Left renal pelvis (tissue), 4 donors: ENCODE data around the gene HSD17B7. TPM values are rescaled to one million over a fixed set of nuclear protein-coding genes. Genes with fewer than 3 reads are reported as not detected.

Source experiments
- DNase-seq, 4 donors: peaks; one replicate each; pipeline ENCODE4 v3.0.0-alpha.2; 2013; ENCODE audit warnings: low read depth in 4 of 4, low spot score in 3 of 4
- polyA plus RNA-seq, 4 donors: library from polyadenylated mRNA; unstranded; fragments of 120-200 nt; gene quantifications; one replicate each; pipeline ENCODE4 v1.2.1, GENCODE V29; 2013; ENCODE audit not compliant: insufficient read length in 4 of 4

HSD17B7 gene
- polyA plus RNA-seq, 4 donors, result 8.5 to 27.1 (median 17.5) TPM

GRCh38 chr1:162854245-162854882 is 63.9 kb downstream of the HSD17B7 start:
- DNase-seq, result peak; percentile 14 to 40 (median 24)

DNA sequence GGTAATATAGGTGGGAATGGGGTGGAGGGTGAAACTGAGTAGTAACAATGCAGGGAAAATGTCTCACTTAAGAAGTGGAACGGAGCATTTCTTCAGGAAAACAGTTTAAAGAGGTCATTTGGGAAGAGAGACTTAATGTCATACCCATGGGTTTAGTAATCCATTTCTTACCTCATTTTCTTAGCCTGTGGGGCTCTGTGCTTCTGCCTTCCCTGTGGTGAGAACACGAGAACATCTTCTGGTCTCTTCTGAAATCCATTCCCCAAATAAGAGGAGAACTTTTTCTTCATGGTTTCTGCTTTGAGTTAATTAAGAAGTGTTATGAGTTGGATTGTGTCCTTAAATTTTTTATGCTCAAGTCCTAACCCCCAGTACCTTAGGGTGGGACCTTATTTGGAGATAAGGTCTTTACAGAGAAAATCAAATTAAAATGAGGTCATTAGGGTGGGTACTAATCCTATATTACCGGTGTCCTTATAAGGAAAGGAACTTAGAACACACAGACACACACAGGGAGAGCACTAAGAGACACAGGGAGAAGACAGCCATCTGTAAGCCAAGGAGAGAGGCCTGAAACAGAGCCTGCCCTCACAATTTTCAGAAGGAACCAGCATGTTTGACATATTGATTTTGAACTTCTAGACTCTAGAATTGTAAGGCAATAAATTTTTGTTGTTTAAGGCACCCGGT is 65.1 kb downstream of the HSD17B7 start:
- DNase-seq, result no peak

- DNase-seq, result no peak
These were observed 65.8 kb downstream of the HSD17B7 start for GRCh38 chr1:162856260-162856659.

DNA sequence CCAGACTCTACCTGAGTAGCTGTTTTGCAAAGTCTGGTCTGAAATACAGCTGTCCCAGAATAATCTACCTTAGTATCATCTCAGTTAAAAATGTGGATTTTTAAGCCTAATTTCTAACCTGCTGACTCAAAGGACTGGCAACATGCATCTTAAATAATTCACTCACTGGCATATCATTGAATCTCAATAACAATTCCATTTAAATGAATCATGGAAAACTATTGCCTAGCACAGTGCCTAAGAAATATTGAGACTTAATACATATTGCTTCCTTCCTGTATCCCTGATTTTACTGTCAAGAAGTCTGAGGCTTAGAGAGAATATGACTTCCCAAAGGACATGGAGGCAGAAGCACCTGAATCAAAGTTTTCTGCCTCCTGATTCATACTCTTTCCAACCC is 67.3 kb downstream of the HSD17B7 start:
- DNase-seq, result no peak

DNA sequence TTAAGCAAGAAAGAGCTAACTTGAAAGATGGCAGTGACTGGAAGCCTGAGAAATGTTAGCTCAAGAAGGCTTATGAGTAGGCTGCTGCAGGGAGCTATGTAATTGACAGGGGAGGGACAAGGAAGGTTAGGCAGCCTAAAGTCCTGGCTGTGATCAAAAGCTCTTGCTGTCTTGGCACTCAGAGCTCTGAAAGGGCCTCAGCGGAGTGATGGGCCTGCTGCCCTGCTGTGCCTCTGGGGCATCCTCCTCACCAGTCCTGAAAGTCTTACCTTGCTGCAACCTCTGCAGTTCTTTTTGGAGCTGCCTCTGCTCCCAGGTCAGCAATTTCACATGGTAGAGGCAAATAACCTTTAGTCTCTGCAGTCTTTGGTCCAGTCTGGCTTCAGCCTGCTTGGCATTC is 68.7 kb downstream of the HSD17B7 start:
- DNase-seq, result no peak

GRCh38 chr1:162861101-162861500 is 70.6 kb downstream of the HSD17B7 start, which contains the start of gene CCDC190:
Gene CCDC190 (minus strand): TSS chr1:162861175. CDS start chr1:162859646, 1,529 bp downstream.
- no peak for DNase-seq

- DNase-seq, result no peak
These were observed 71.1 kb downstream of the HSD17B7 start for GRCh38 chr1:162861625-162862024.

Other genes with a start within 250 kb of the HSD17B7 start
- gene UAP1, start 229.0 kb upstream of the HSD17B7 start, polyA plus RNA-seq, result 10 to 100 TPM; 33.2 to 48.2 (median 38.1) TPM
- gene DDR2, start 158.2 kb upstream of the HSD17B7 start, polyA plus RNA-seq, result 10 to 100 TPM; 17.5 to 91.3 (median 26.7) TPM
- not detected for gene CCDC190, start 70.5 kb downstream of the HSD17B7 start, polyA plus RNA-seq